GM12891 (cell line): Measurements from ENCODE around the gene TRIAP1.

Source experiments
- DNase-seq: peaks from one replicate; pipeline ENCODE4 v3.0.0; 2011; ENCODE audit warnings: low spot score; ENCODE audit not compliant: insufficient read length
- FAIRE-seq: peaks from 2 replicates; lab custom pipeline; 2011; peaks lifted over from hg19 to GRCh38; lab: Jason Lieb, UNC
- PAX5 ChIP-seq: IDR thresholded peaks from 2 replicates; pipeline ENCODE4 v1.6.1; 2011; ENCODE audit warnings: low read length, moderate library complexity, mild to moderate bottlenecking; ENCODE audit not compliant: insufficient read depth, severe bottlenecking
- POLR2A ChIP-seq: IDR thresholded peaks from 2 replicates; pipeline ENCODE4 v1.6.1; 2011; ENCODE audit warnings: low read depth, low read length, control low read depth
- POLR2AphosphoS5 ChIP-seq: IDR thresholded peaks from 2 replicates; pipeline ENCODE4 v1.6.1; 2011; ENCODE audit warnings: low read depth, low read length, control low read depth
- POU2F2 ChIP-seq: IDR thresholded peaks from 2 replicates; pipeline ENCODE4 v1.6.1; 2011; ENCODE audit warnings: low read depth, mild to moderate bottlenecking, control low read depth, low read length, moderate library complexity
- SPI1 ChIP-seq: IDR thresholded peaks from 2 replicates; pipeline ENCODE4 v1.6.1; 2011; ENCODE audit warnings: low read depth, low read length, control low read depth
- TAF1 ChIP-seq: IDR thresholded peaks from 2 replicates; pipeline ENCODE4 v1.6.1; 2011; ENCODE audit warnings: low read depth, low read length, control low read depth

The TRIAP1 gene

GRCh38 chr12:120432772-120433525 is 13.2 kb downstream of the TRIAP1 start:
- no peak for TF ChIP-seq POU2F2
- peak; percentile 34; the same call in 1 of the 2 replicates for TF ChIP-seq SPI1
- TF ChIP-seq POLR2A: no peak
- FAIRE-seq: no peak
- no peak for DNase-seq

- FAIRE-seq (no peak), DNase-seq (no peak)
- TF ChIP-seq SPI1 (no peak), TAF1 (no peak), POLR2A (no peak), PAX5 (no peak), POLR2AphosphoS5 (no peak)
Measured at GRCh38 chr12:120429368-120429767, 16.8 kb downstream of the TRIAP1 start.

GRCh38 chr12:120428597-120429229 is 17.5 kb downstream of the TRIAP1 start:
- DNase-seq (no peak), FAIRE-seq (no peak)
- TF ChIP-seq POU2F2 (no peak), SPI1 (no peak)

- no peak for FAIRE-seq
- TF ChIP-seq PAX5 (no peak), POLR2A (no peak), SPI1 (no peak), POLR2AphosphoS5 (no peak), POU2F2 (no peak), TAF1 (no peak)
- no peak for DNase-seq
Measured at GRCh38 chr12:120425797-120426196, 20.4 kb downstream of the TRIAP1 start.

- TF ChIP-seq SPI1 (no peak), PAX5 (no peak), TAF1 (no peak), POU2F2 (no peak), POLR2A (no peak), POLR2AphosphoS5 (no peak)
- no peak for FAIRE-seq
- no peak for DNase-seq
Measured at GRCh38 chr12:120422892-120423456, 23.2 kb downstream of the TRIAP1 start.

GRCh38 chr12:120421701-120422100 is 24.5 kb downstream of the TRIAP1 start:
- TF ChIP-seq PAX5: no peak
- no peak for TF ChIP-seq POU2F2
- no peak for TF ChIP-seq POLR2A
- TF ChIP-seq SPI1: no peak
- TF ChIP-seq TAF1: no peak
- no peak for TF ChIP-seq POLR2AphosphoS5
- no peak for DNase-seq
- no peak for FAIRE-seq

GRCh38 chr12:120417917-120418580 is 28.1 kb downstream of the TRIAP1 start:
- TF ChIP-seq POU2F2: no peak
- TF ChIP-seq POLR2AphosphoS5: no peak
- TF ChIP-seq SPI1: no peak
- TF ChIP-seq POLR2A: no peak
- no peak for TF ChIP-seq PAX5
- no peak for TF ChIP-seq TAF1
- FAIRE-seq (no peak), DNase-seq (no peak)

GRCh38 chr12:120416490-120417216 is 29.5 kb downstream of the TRIAP1 start:
- FAIRE-seq: no peak
- DNase-seq: no peak
- no peak for TF ChIP-seq TAF1
- no peak for TF ChIP-seq POLR2AphosphoS5
- no peak for TF ChIP-seq PAX5
- no peak for TF ChIP-seq SPI1
- TF ChIP-seq POU2F2: no peak
- no peak for TF ChIP-seq POLR2A
